GM23338 (cell line): ENCODE results near the gene CDK18. TPM values are rescaled to one million over a fixed set of nuclear protein-coding genes. Genes with fewer than 3 reads are reported as not detected.

Experiments
- ATAC-seq: fragments of 200-7000 bp; cut with Tn5 transposase; 3 replicates; pipeline ENCODE4 v1.9.1; 2020
- DNase-seq: peaks from one replicate; pipeline ENCODE4 v3.0.0-alpha.2; 2015; ENCODE audit warnings: low spot score
- H2AFZ ChIP-seq: fragments of 200-600 bp; sonication (generic); 2 replicates; pipeline ENCODE4 v1.8.0; 2016; ENCODE audit warnings: antibody characterized with exemption, mild to moderate bottlenecking, moderate library complexity
- H3F3A ChIP-seq: fragments of 200-600 bp; sonication (generic); replicated peaks from 2 replicates; pipeline ENCODE4 v1.8.0; 2017; ENCODE audit warnings: antibody characterized with exemption, mixed run types, low read depth
- H3K27ac ChIP-seq: fragments of 200-600 bp; sonication (generic); 2 replicates; pipeline ENCODE4 v1.6.1; 2016; ENCODE audit warnings: low read depth
- H3K27me3 ChIP-seq: fragments of 200-600 bp; sonication (generic); 2 replicates; pipeline ENCODE4 v1.8.0; 2016; ENCODE audit warnings: mild to moderate bottlenecking, mixed run types, moderate library complexity; ENCODE audit not compliant: insufficient read depth
- H3K36me3 ChIP-seq: fragments of 200-600 bp; sonication (generic); 2 replicates; pipeline ENCODE4 v1.8.0; 2016; ENCODE audit warnings: mild to moderate bottlenecking; ENCODE audit not compliant: insufficient read depth
- H3K4me1 ChIP-seq: fragments of 200-600 bp; sonication (generic); 2 replicates; pipeline ENCODE4 v1.8.0; 2016; ENCODE audit warnings: mild to moderate bottlenecking, moderate library complexity; ENCODE audit not compliant: insufficient read depth
- H3K4me2 ChIP-seq: fragments of 200-600 bp; sonication (generic); 2 replicates; pipeline ENCODE4 v1.7.1; 2017; ENCODE audit warnings: mixed run types
- H3K4me3 ChIP-seq: fragments of 200-600 bp; sonication (generic); 2 replicates; pipeline ENCODE4 v1.6.1; 2016; ENCODE audit warnings: mixed run types
- H3K79me2 ChIP-seq: fragments of 200-600 bp; sonication (generic); replicated peaks from 2 replicates; pipeline ENCODE4 v1.8.0; 2017; ENCODE audit warnings: mild to moderate bottlenecking; ENCODE audit not compliant: insufficient read depth
- H3K9me2 ChIP-seq: fragments of 200-600 bp; sonication (generic); 2 replicates; pipeline ENCODE4 v1.8.0; 2017; ENCODE audit not compliant: insufficient read depth
- H4K20me1 ChIP-seq: fragments of 200-600 bp; sonication (generic); replicated peaks from 2 replicates; pipeline ENCODE4 v1.8.0; 2017; ENCODE audit warnings: mild to moderate bottlenecking; ENCODE audit not compliant: insufficient read depth
- H3K27ac Mint-ChIP-seq: 2 replicates; pipeline ENCODE4 v1.8.0; 2020; ENCODE audit warnings: inconsistent platforms, mild to moderate bottlenecking, moderate library complexity, mixed read lengths
- H3K27me3 Mint-ChIP-seq: 3 replicates; pipeline ENCODE4 v1.8.0; 2022; ENCODE audit warnings: low read depth, mild to moderate bottlenecking, moderate library complexity, mixed read lengths, inconsistent platforms; ENCODE audit not compliant: insufficient read depth, poor library complexity
- H3K36me3 Mint-ChIP-seq: 3 replicates; pipeline ENCODE4 v1.8.0; 2021; ENCODE audit warnings: low read depth, mild to moderate bottlenecking, inconsistent platforms, moderate library complexity, mixed read lengths
- H3K4me1 Mint-ChIP-seq: 3 replicates; pipeline ENCODE4 v1.8.0; 2020; ENCODE audit warnings: mild to moderate bottlenecking, inconsistent platforms, mixed read lengths
- H3K4me3 Mint-ChIP-seq: 3 replicates; pipeline ENCODE4 v1.8.0; 2021; ENCODE audit warnings: moderate library complexity, mild to moderate bottlenecking, inconsistent platforms, mixed read lengths
- H3K9me3 Mint-ChIP-seq: 3 replicates; pipeline ENCODE4 v1.8.0; 2020; ENCODE audit warnings: moderate library complexity, mild to moderate bottlenecking, inconsistent platforms, mixed read lengths
- CREB1 ChIP-seq: fragments of 250-450 bp; sonication (Bioruptor Pico); IDR thresholded peaks from 2 replicates; pipeline ENCODE4 v1.5.0; 2020; ENCODE audit warnings: low read depth, mild to moderate bottlenecking, moderate library complexity
- CTCF ChIP-seq, 2 experiments: fragments of 200-600 bp in 1 of 2; sonication (generic) in 1 of 2; conservative IDR thresholded peaks; 2 replicates each; pipeline versions ENCODE4 v1.5.1 to v1.6.1; 2016 to 2017; ENCODE audit warnings: antibody characterized with exemption in 2 of 2, low read depth in 2 of 2, mild to moderate bottlenecking in 2 of 2, moderate library complexity in 1 of 2
- EZH2 ChIP-seq: fragments of 200-600 bp; sonication (generic); IDR thresholded peaks from one replicate; pipeline ENCODE4 v1.8.0; 2017; ENCODE audit warnings: antibody characterized with exemption, mild to moderate bottlenecking, low read depth; ENCODE audit not compliant: unreplicated experiment
- EZH2phosphoT487 ChIP-seq: fragments of 200-600 bp; sonication (generic); IDR thresholded peaks from one replicate; pipeline ENCODE4 v1.8.1; 2018; ENCODE audit warnings: antibody characterized with exemption; ENCODE audit not compliant: unreplicated experiment
- JUNB ChIP-seq: IDR thresholded peaks from one replicate; pipeline ENCODE4 v1.6.1; 2016; ENCODE audit warnings: antibody characterized with exemption; ENCODE audit not compliant: unreplicated experiment
- POLR2AphosphoS5 ChIP-seq: IDR thresholded peaks from 2 replicates; pipeline ENCODE4 v1.6.1; 2016; ENCODE audit warnings: antibody characterized with exemption, low read depth
- REST ChIP-seq: IDR thresholded peaks from one replicate; pipeline ENCODE4 v1.6.1; 2018; ENCODE audit warnings: antibody characterized with exemption; ENCODE audit not compliant: unreplicated experiment
- STAT1 ChIP-seq: IDR thresholded peaks from one replicate; pipeline ENCODE4 v1.6.1; 2016; ENCODE audit warnings: antibody characterized with exemption; ENCODE audit not compliant: unreplicated experiment
- ZNF114 ChIP-seq: fragments of 250-450 bp; sonication (Bioruptor Pico); IDR thresholded peaks from 2 replicates; pipeline ENCODE4 v1.5.0; 2020; ENCODE audit warnings: mild to moderate bottlenecking, moderate library complexity
- ZNF331 ChIP-seq: fragments of 250-450 bp; sonication (Bioruptor Pico); IDR thresholded peaks from 2 replicates; pipeline ENCODE4 v1.5.0; 2020; ENCODE audit warnings: low read depth, mild to moderate bottlenecking, moderate library complexity
- ZNF462 ChIP-seq: fragments of 250-450 bp; sonication (Bioruptor Pico); IDR thresholded peaks from 2 replicates; pipeline ENCODE4 v1.5.0; 2020; ENCODE audit warnings: mild to moderate bottlenecking, moderate library complexity
- polyA plus RNA-seq: library from polyadenylated mRNA; unstranded; fragments of >200 nt; fragmentation: Nextera tagmentation; extraction: Ambion mirVana; gene quantifications from 2 replicates; pipeline ENCODE4 v1.2.1, GENCODE V29; 2016
- total RNA-seq: library from RNA; depleted of rRNA; stranded (reverse); fragments of >200 nt; shearing (Covaris generic); gene quantifications from 2 replicates; pipeline ENCODE4 v1.2.3, GENCODE V29; 2014
- TF ChIP-seq, protein P1 (sequence below): IDR thresholded peaks from 2 replicates; pipeline ENCODE4 v1.6.1; 2016; ENCODE audit warnings: antibody characterized with exemption

The CDK18 gene
- total and polyA plus RNA-seq, 2 experiments from 2014 or later = 21.1 to 46.5 TPM

GRCh38 chr1:205576011-205576410, 71.5 kb downstream of the CDK18 start:
- Mint-ChIP-seq H3K4me3 (no peak overlapping the region), H3K27me3 (peaks cover 18% of the 10 kb centered on the region)

More at GRCh38 chr1:205576011-205576410, 71.5 kb downstream of the CDK18 start:
- H3K79me2 ChIP-seq = no peaks in the 10 kb centered on the region
- ATAC-seq = no peak
- H4K20me1 ChIP-seq = no peaks in the 10 kb centered on the region
- Mint-ChIP-seq H3K9me3 (no peaks in the 10 kb centered on the region), H3K36me3 (no peaks in the 10 kb centered on the region), H3K27ac (no peak overlapping the region), H3K4me1 (peaks cover 25% of the 10 kb centered on the region)
- peaks cover 16% of the 10 kb centered on the region for H3K27me3 ChIP-seq
- no peak overlapping the region for H3K4me2 ChIP-seq
- H3K4me3 ChIP-seq = no peak overlapping the region
- no peaks in the 10 kb centered on the region for H3K9me2 ChIP-seq
- H3K27ac ChIP-seq = no peak overlapping the region
- peaks cover 5% of the 10 kb centered on the region; the same call in 1 of the 2 replicates for H3K4me1 ChIP-seq
- H2AFZ ChIP-seq = no peak overlapping the region
- TF ChIP-seq ZNF114 (CRISPR knock-in tag) (no peak), EZH2 (no peak), CREB1 (CRISPR knock-in tag) (no peak), STAT1 (no peak), REST (no peak), ZNF462 (CRISPR knock-in tag) (no peak), CTCF (conservative IDR thresholded peaks at IDR 0.05; ENCODE audit: low read depth in 2 of 2) (no peak), POLR2AphosphoS5 (no peak), EZH2phosphoT487 (no peak), JUNB (no peak), ZNF331 (CRISPR knock-in tag) (no peak)
- TF ChIP-seq, protein P1, sequence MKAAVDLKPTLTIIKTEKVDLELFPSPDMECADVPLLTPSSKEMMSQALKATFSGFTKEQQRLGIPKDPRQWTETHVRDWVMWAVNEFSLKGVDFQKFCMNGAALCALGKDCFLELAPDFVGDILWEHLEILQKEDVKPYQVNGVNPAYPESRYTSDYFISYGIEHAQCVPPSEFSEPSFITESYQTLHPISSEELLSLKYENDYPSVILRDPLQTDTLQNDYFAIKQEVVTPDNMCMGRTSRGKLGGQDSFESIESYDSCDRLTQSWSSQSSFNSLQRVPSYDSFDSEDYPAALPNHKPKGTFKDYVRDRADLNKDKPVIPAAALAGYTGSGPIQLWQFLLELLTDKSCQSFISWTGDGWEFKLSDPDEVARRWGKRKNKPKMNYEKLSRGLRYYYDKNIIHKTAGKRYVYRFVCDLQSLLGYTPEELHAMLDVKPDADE = no peak
- H3F3A ChIP-seq = no peaks in the 10 kb centered on the region
- DNase-seq = no peak
- H3K36me3 ChIP-seq = no peaks in the 10 kb centered on the region
